Retinal pigment epithelial cell (primary cell): ENCODE measurements around the gene DSCAML1.
A peak's percentile ranks its signal among the peaks of the same experiment; 100 is the strongest.

ENCODE experiments used
- DNase-seq: peaks from one replicate; pipeline ENCODE4 v3.0.0-alpha.2; 2010; ENCODE audit warnings: low read depth
- H3K4me3 ChIP-seq: 2 replicates; pipeline ENCODE4 v1.5.1; 2011; ENCODE audit warnings: mild to moderate bottlenecking, low read length, control low read depth, moderate library complexity
- CTCF ChIP-seq: conservative IDR thresholded peaks from 2 replicates; pipeline ENCODE4 v1.5.1; 2011; ENCODE audit warnings: low read depth, low read length, control low read depth, inconsistent platforms

The DSCAML1 gene

DNA sequence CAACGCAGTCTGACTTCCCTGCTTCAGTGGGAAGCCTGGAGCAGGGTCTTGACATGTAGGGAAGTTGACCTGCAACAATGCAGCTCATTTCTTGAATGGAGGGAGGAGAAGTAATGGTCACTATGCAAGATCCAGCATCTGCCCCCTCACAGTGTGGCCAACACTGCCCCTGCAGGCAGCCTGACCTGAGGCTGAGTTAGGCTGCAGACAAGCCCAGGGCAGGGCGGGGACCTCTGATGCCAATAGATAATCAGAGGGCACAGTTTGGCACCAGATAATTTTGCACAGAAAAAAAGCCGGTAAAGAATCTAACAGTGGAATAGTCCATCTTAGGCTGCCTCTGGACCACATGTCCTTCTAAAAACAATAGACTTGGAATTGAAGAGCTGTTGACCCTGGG lies 182.3 kb downstream of the DSCAML1 start:
- TF ChIP-seq CTCF, result peak; percentile 14
- H3K4me3 ChIP-seq, result no peak overlapping the region
- no peak for DNase-seq

DNA sequence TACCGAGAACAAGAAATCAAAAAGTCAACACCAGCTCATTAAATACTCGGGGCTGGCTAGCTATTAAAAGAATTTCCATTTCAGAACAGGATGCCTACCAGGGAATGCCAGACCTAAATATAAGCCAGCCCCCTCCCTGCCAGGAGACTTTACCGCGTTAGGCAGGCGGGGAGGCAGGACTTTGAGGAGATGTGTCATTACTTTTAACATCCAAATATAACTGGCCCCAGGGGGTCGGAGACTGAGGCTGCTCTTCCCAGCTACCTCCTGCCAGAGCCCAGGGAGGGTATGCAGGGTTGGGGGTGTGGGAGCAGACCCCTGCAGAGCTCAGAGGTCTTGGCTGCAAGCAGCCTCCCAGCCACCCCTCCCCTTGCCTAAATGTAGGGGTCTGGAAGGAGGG lies 183.5 kb downstream of the DSCAML1 start:
- H3K4me3 ChIP-seq, result no peak overlapping the region
- TF ChIP-seq CTCF, result no peak
- DNase-seq, result no peak

- DNase-seq, result no peak
- no peak overlapping the region for H3K4me3 ChIP-seq
- no peak for TF ChIP-seq CTCF
These were observed 184.8 kb downstream of the DSCAML1 start for GRCh38 chr11:117612177-117612576.

- no peak for TF ChIP-seq CTCF
- no peak for DNase-seq
- H3K4me3 ChIP-seq, result no peak overlapping the region
These were observed 186.1 kb downstream of the DSCAML1 start for GRCh38 chr11:117610901-117611300.

DNA sequence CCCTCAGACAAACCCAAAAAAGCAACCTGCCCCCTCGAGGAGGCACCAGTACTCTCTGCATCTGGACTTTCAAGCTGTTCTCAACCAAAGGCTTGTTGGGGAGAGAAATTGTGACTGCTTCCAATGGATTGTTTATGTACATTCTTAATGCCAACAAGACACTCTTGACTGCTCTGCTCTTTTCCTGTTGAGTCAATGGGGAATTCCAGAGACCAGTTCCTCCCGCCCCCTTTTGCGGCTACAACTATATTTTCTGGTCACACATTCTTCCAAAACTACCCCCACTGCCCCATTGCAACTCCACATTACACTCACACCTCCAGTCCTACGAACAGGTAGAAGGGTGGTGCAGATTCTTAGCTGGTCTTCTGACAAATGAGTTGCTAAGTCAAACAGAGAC lies 187.0 kb downstream of the DSCAML1 start:
- no peak for DNase-seq
- TF ChIP-seq CTCF, result no peak
- H3K4me3 ChIP-seq, result no peak overlapping the region

DNA sequence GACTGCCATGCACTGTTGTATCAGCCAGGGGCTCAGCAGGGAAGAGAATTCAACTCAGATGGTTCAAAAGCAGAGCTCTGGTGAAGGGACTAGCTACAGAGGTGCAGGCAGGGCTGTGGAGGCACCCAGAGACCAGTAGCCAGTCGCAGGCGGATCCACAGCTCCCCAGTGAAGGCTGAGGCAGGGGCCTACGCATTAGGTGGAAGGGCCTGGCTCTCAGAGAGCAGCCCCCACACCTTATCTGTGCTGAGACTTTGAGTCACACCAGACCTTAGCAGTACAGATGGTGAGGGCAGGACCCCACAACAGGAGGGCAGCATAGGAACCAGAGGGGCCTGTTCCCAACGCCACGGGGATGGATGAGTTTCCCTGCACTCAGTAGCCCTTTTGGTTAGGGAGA lies 189.6 kb downstream of the DSCAML1 start:
- DNase-seq, result no peak
- no peak overlapping the region for H3K4me3 ChIP-seq
- TF ChIP-seq CTCF, result no peak

DNA sequence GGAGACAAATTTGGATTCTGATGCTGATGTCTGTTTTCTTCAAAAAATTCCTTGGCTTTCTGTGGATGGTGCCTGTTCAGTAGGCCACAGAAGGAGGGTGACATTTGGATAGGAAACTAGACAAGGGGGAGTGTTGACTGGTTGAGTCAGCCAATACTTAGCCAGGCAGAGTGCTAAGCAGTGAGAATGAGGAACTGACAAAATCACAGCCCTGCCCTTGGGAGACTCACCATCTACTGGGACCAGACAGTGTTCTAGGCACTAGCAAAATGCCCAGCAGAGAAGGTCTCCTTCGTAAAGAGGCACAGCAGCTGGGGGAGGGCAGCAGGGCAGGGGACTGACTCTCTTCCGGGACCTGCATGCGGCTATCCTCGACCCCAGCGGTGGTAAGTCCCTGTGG lies 190.2 kb downstream of the DSCAML1 start:
- DNase-seq, result no peak
- no peak for TF ChIP-seq CTCF
- H3K4me3 ChIP-seq, result no peak overlapping the region
